Neural progenitor cell (in vitro differentiated cells): ENCODE results near the gene ALDH5A1. TPM values are rescaled to one million over a fixed set of nuclear protein-coding genes. Genes with fewer than 3 reads are reported as not detected.

Experiments
- DNase-seq: peaks from one replicate; pipeline ENCODE4 v3.0.0-alpha.2; 2016; ENCODE audit warnings: low spot score
- H2AFZ ChIP-seq: fragments of 200-600 bp; sonication (generic); replicated peaks from 2 replicates; pipeline ENCODE4 v1.6.1; 2016; ENCODE audit warnings: antibody characterized with exemption
- H3F3A ChIP-seq: fragments of 200-600 bp; sonication (generic); 2 replicates; pipeline ENCODE4 v1.6.1; 2016; ENCODE audit warnings: antibody characterized with exemption, low read depth
- H3K27ac ChIP-seq: fragments of 200-600 bp; sonication (generic); 2 replicates; pipeline ENCODE4 v1.5.1; 2016; ENCODE audit warnings: mild to moderate bottlenecking
- H3K27me3 ChIP-seq: fragments of 200-600 bp; sonication (generic); 2 replicates; pipeline ENCODE4 v1.6.1; 2016; ENCODE audit warnings: mild to moderate bottlenecking, moderate library complexity
- H3K36me3 ChIP-seq: fragments of 200-600 bp; sonication (generic); 2 replicates; pipeline ENCODE4 v1.5.1; 2016
- H3K4me1 ChIP-seq: fragments of 200-600 bp; sonication (generic); 2 replicates; pipeline ENCODE4 v1.6.1; 2016; ENCODE audit warnings: mixed run types
- H3K4me2 ChIP-seq: fragments of 200-600 bp; sonication (generic); 2 replicates; pipeline ENCODE4 v1.6.1; 2016
- H3K4me3 ChIP-seq: fragments of 200-600 bp; sonication (generic); 2 replicates; pipeline ENCODE4 v1.5.1; 2016
- H3K79me2 ChIP-seq: fragments of 200-600 bp; sonication (generic); 2 replicates; pipeline ENCODE4 v1.6.1; 2016; ENCODE audit warnings: low read depth
- H3K9ac ChIP-seq: fragments of 200-600 bp; sonication (generic); 2 replicates; pipeline ENCODE4 v1.6.1; 2016
- H3K9me3 ChIP-seq: fragments of 200-600 bp; sonication (generic); 2 replicates; pipeline ENCODE4 v1.5.1; 2016; ENCODE audit warnings: low read depth
- H4K20me1 ChIP-seq: fragments of 200-600 bp; sonication (generic); 2 replicates; pipeline ENCODE4 v1.6.1; 2016; ENCODE audit warnings: low read depth
- H3K27ac Mint-ChIP-seq: 3 replicates; pipeline ENCODE4 v1.8.0; 2021; ENCODE audit warnings: mixed read lengths
- H3K27me3 Mint-ChIP-seq: 2 replicates; pipeline ENCODE4 v1.8.0; 2022; ENCODE audit warnings: low read depth, mild to moderate bottlenecking, inconsistent platforms, moderate library complexity, mixed read lengths; ENCODE audit not compliant: insufficient read depth
- H3K36me3 Mint-ChIP-seq: 3 replicates; pipeline ENCODE4 v1.8.0; 2021; ENCODE audit warnings: mixed read lengths
- H3K4me1 Mint-ChIP-seq: 3 replicates; pipeline ENCODE4 v1.8.0; 2021; ENCODE audit warnings: mixed read lengths
- H3K4me3 Mint-ChIP-seq: 3 replicates; pipeline ENCODE4 v1.8.0; 2021; ENCODE audit warnings: mild to moderate bottlenecking, moderate library complexity, mixed read lengths
- H3K9me3 Mint-ChIP-seq: 3 replicates; pipeline ENCODE4 v1.8.0; 2020; ENCODE audit warnings: mixed read lengths
- EZH2 ChIP-seq: fragments of 200-600 bp; sonication (generic); IDR thresholded peaks from 2 replicates; pipeline ENCODE4 v1.6.1; 2017; ENCODE audit warnings: antibody characterized with exemption, mild to moderate bottlenecking, moderate library complexity
- EZH2phosphoT487 ChIP-seq: fragments of 200-600 bp; sonication (generic); IDR thresholded peaks from 2 replicates; pipeline ENCODE4 v1.6.1; 2017; ENCODE audit warnings: antibody characterized with exemption
- total RNA-seq: library from RNA; depleted of rRNA; stranded (reverse); fragments of >200 nt; gene quantifications from 2 replicates; pipeline ENCODE4 v1.2.3, GENCODE V29; 2015; ENCODE audit warnings: low replicate concordance
- TF ChIP-seq, protein P1 (sequence below): fragments of 200-600 bp; sonication (generic); IDR thresholded peaks from 2 replicates; pipeline ENCODE4 v1.5.1; 2017; ENCODE audit warnings: antibody characterized with exemption, mild to moderate bottlenecking

The ALDH5A1 gene
- total RNA-seq, 1 donor from 2014 or later: 10.8 TPM

GRCh38 chr6:24478903-24479302 is 15.9 kb upstream of the ALDH5A1 start:
- peaks cover 9% of the 10 kb centered on the region for H3K27me3 Mint-ChIP-seq
- Histone ChIP-seq H2AFZ (no peak overlapping the region), H3K9ac (no peak overlapping the region), H3K4me2 (no peak overlapping the region), H4K20me1 (no peaks in the 10 kb centered on the region), H3K27me3 (no peaks in the 10 kb centered on the region), H3K4me3 (no peak overlapping the region), H3F3A (no peaks in the 10 kb centered on the region), H3K79me2 (no peaks in the 10 kb centered on the region), H3K36me3 (no peaks in the 10 kb centered on the region), H3K27ac (no peak overlapping the region), H3K4me1 (no peaks in the 10 kb centered on the region), H3K9me3 (peaks cover 3% of the 10 kb centered on the region)
- H3K4me1 Mint-ChIP-seq: no peaks in the 10 kb centered on the region
- no peak for TF ChIP-seq EZH2
- no peak for TF ChIP-seq EZH2phosphoT487
- TF ChIP-seq, protein P1, sequence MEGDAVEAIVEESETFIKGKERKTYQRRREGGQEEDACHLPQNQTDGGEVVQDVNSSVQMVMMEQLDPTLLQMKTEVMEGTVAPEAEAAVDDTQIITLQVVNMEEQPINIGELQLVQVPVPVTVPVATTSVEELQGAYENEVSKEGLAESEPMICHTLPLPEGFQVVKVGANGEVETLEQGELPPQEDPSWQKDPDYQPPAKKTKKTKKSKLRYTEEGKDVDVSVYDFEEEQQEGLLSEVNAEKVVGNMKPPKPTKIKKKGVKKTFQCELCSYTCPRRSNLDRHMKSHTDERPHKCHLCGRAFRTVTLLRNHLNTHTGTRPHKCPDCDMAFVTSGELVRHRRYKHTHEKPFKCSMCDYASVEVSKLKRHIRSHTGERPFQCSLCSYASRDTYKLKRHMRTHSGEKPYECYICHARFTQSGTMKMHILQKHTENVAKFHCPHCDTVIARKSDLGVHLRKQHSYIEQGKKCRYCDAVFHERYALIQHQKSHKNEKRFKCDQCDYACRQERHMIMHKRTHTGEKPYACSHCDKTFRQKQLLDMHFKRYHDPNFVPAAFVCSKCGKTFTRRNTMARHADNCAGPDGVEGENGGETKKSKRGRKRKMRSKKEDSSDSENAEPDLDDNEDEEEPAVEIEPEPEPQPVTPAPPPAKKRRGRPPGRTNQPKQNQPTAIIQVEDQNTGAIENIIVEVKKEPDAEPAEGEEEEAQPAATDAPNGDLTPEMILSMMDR: no peak
- no peak overlapping the region for H3K4me3 Mint-ChIP-seq
- H3K27ac Mint-ChIP-seq: no peak overlapping the region
- H3K9me3 Mint-ChIP-seq: peaks cover 4% of the 10 kb centered on the region
- DNase-seq: no peak
- H3K36me3 Mint-ChIP-seq: peaks cover 2% of the 10 kb centered on the region

DNA sequence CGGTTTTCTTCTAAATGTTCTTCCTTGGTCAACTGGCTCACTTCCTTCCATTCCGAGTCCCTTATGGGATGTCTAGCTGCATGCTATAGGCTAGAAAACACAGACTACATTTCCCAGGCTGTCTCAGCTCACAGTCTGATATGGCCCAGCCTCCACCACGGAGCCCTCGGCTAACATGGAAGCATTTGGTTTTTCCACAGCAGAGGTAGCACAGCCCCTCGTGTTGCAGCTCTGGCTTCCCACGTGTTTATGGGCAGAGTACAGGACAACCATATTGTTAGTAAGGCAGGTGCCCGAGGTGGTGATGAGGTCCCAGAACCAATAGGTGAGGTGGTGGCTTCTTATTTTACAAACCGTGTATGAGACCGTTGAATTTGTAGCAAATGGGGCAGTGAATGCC is 14.1 kb upstream of the ALDH5A1 start:
- TF ChIP-seq EZH2phosphoT487 (no peak), EZH2 (no peak)
- TF ChIP-seq, protein P1: no peak
- Histone ChIP-seq H3K36me3 (no peaks in the 10 kb centered on the region), H3K9me3 (peaks cover 3% of the 10 kb centered on the region), H3K27ac (no peak overlapping the region), H4K20me1 (no peaks in the 10 kb centered on the region), H3K27me3 (no peaks in the 10 kb centered on the region), H3K9ac (no peak overlapping the region), H3K4me3 (no peak overlapping the region), H3K79me2 (no peaks in the 10 kb centered on the region), H3F3A (no peaks in the 10 kb centered on the region), H3K4me1 (no peaks in the 10 kb centered on the region), H3K4me2 (no peak overlapping the region), H2AFZ (no peak overlapping the region)
- Mint-ChIP-seq H3K9me3 (peaks cover 4% of the 10 kb centered on the region), H3K36me3 (peaks cover 2% of the 10 kb centered on the region), H3K27me3 (peaks cover 9% of the 10 kb centered on the region), H3K4me1 (no peaks in the 10 kb centered on the region), H3K4me3 (no peak overlapping the region), H3K27ac (no peak overlapping the region)
- DNase-seq: no peak

DNA sequence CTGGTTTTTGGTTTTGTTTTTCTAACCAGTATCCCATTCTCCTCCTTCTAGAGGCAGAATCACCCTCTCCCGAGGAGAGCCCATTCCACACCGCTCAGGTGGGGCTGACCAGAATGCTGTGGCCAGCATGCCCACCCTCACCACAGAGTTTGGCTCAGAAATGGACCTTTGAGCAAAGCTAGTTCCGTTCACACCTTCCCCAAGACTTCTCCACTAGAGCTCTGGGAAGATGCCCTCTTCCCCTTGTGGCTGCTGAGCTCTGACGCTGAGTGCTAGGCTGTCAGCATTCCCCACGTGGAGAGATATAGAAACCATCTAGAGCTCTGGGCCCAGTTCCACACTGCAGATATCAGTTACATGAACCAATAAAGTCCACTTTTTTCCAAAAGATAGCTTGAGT is 13.3 kb upstream of the ALDH5A1 start:
- H3K36me3 ChIP-seq: no peaks in the 10 kb centered on the region
- H3K27ac ChIP-seq: no peak overlapping the region
- no peak for DNase-seq
- H3F3A ChIP-seq: no peaks in the 10 kb centered on the region
- H3K9ac ChIP-seq: no peak overlapping the region
- H3K9me3 Mint-ChIP-seq: peaks cover 4% of the 10 kb centered on the region
- H3K4me1 Mint-ChIP-seq: no peaks in the 10 kb centered on the region
- no peaks in the 10 kb centered on the region for H3K79me2 ChIP-seq
- peaks cover 9% of the 10 kb centered on the region for H3K27me3 Mint-ChIP-seq
- H3K4me2 ChIP-seq: no peak overlapping the region
- no peaks in the 10 kb centered on the region for H3K27me3 ChIP-seq
- no peak overlapping the region for H2AFZ ChIP-seq
- TF ChIP-seq, protein P1: no peak
- TF ChIP-seq EZH2phosphoT487 (no peak), EZH2 (no peak)
- H3K36me3 Mint-ChIP-seq: peaks cover 2% of the 10 kb centered on the region
- no peaks in the 10 kb centered on the region for H4K20me1 ChIP-seq
- H3K4me1 ChIP-seq: no peaks in the 10 kb centered on the region
- H3K4me3 ChIP-seq: no peak overlapping the region
- peaks cover 3% of the 10 kb centered on the region for H3K9me3 ChIP-seq
- H3K27ac Mint-ChIP-seq: no peak overlapping the region
- H3K4me3 Mint-ChIP-seq: no peak overlapping the region
